Adipose tissue (tissue), 3 donors: ENCODE data around the gene LCNL1. TPM values are rescaled to one million over a fixed set of nuclear protein-coding genes. Genes with fewer than 3 reads are reported as not detected.

ENCODE experiments used
- H3K27ac ChIP-seq: one replicate; pipeline ENCODE4 v1.5.1; 2013; ENCODE audit warnings: low read depth, low read length
- WGBS, 3 donors: extraction: QIAGEN DNeasy Blood & Tissue Kit; methylation state at CpG; one replicate each; pipeline ENCODE4 v1.1.7; 2013; 5-methylcytosine and 5-hydroxymethylcytosine counted together
- polyA plus RNA-seq, 3 donors: library from polyadenylated mRNA; stranded (reverse); fragments of 200-250 nt; gene quantifications; one replicate each; pipeline ENCODE4 v1.2.3, GENCODE V29; 2013
- donor health status: healthy with polysubstance abuse.
- donor health status: Bipolar disorder and iron deficiency.
- donor health status: healthy.

LCNL1 gene
- polyA plus RNA-seq, 3 donors = 0.10 to 0.45 TPM; not detected in 1

DNA sequence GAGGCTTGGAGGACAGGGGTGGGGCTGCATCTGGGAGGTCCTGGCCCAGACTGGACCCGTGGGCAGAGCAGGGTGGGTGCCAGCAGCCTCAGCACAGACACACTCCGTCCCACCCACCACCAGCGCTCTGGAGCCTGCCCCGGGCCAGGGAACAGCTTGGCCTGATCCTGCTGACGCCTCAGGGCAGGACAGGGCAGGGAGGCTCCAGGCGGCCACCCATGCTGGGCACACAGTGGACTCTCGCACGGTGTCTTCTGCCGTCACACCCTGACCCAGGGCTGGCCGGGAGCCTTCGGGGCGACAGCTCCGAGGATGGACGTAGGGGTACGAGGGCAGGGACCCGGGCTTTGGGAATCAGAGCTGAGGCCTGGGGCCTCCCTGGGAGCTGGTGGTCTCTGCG, 13.6 kb upstream of the LCNL1 start:
- no peak overlapping the region for H3K27ac ChIP-seq
- WGBS, 3 donors = 70 to 88% (median 74%) methylated on average over 11 to 17 of the region's 17 CpGs

DNA sequence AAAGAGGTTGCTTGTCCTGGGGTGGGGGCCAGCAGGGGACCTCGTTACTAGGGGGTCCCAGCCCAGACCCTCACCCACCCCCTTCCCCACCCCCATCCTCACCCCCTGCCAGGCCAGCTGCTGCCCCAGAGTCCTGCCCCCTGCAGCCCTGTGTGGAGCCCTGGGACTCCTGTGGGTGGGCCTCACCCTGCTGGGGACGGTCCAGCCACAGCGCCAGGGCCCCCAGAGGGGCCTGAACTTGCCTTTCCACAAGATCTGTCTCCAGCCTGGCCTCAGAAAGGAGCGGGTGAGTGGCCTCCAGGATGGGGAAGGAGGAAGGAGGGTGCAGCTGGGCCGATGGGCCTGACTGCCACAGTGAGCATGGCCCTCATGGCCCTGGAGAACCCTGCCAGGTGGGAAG, 13.0 kb upstream of the LCNL1 start:
- 69 to 84% (median 70%) methylated on average over 5 of the region's 5 CpGs for WGBS, 3 donors
- H3K27ac ChIP-seq = no peak overlapping the region

DNA sequence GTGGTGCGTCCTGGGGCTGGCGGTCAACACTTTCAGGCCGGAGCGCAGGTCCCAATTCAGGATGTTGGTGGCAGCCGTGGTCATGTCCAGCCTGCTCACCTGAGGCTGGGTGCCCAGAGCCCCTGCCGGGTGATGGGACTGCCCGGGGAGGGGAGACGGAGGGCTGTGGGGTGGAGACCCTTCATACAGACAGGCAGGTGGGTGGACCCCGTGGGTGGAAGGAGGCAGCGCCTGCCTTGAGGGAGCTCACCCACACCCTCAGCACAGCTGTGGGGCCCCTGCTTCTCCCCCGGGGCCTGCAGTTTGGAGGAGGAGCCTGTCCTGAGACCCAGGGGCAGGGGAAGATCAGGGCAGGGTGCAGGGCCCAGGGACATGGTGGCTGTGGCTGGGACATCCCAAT, 12.4 kb upstream of the LCNL1 start:
- H3K27ac ChIP-seq = no peak overlapping the region
- WGBS, 3 donors = 78 to 87% (median 80%) methylated on average over 11 of the region's 11 CpGs

DNA sequence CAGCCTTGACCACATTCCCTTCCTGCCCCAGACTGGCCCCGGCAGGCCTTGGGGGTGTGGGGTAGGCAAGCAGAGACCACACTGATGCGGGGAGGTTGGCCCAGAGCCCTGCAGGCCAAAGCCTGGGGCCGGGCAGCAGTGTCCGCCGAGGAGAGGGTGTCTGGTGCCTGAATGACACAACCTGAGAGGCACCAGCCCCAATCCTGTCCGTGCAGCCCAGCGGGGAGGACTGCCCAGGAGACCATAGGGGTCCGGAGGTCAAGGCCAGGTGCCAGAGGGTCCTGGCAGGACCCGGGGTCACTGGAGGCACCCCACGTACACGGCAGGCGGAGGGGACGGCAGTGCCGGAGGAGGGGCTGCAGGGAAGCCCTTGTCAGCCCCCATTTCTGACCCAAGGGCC, 11.0 kb upstream of the LCNL1 start:
- 75 to 87% (median 80%) methylated on average over 14 of the region's 14 CpGs for WGBS, 3 donors
- no peak overlapping the region for H3K27ac ChIP-seq

DNA sequence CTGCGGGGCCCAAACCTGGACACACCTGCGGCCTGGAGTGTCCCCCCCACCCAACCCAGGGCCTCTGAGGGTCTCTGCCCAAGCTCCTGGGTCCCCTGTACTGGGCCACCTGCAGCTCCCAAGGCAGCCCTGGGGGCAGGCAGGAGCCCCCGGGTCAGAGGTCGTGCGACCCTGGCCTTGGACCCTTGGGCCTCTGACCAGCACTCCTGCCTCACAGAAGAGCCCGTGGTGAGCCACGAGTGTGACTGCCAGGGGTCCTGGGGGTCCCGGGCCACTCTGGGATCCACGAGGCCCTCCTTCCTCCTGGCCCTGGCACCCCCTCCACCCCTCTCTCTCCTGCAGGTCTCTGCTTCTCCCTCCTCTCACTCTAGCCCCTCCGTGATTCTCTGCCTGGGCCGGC, 10.5 kb upstream of the LCNL1 start:
- H3K27ac ChIP-seq = no peak overlapping the region
- WGBS, 3 donors = 78 to 84% (median 82%) methylated on average over 9 to 11 of the region's 11 CpGs

DNA sequence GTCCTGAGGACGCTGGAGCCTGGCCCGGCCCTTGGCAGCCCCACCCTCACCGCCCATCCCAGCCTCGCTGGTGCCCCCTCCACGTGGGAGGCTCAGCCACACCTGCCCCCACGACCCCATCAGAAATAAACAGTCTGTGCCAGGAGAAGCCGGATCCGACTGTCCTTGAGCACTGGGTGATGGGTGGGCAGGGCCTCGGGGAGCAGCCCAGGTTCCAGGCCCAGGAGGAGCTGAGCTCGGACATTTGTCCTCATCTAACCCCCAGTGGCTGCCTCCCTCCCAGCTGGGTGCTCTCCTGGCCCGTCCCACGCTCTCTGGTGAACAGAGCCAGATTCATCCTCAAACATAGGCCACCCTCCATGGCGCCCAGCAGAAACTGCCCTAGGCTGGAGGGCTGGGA, 10.1 kb upstream of the LCNL1 start:
- no peak overlapping the region for H3K27ac ChIP-seq
- WGBS, 3 donors = 47 to 72% (median 62%) methylated on average over 13 of the region's 13 CpGs

DNA sequence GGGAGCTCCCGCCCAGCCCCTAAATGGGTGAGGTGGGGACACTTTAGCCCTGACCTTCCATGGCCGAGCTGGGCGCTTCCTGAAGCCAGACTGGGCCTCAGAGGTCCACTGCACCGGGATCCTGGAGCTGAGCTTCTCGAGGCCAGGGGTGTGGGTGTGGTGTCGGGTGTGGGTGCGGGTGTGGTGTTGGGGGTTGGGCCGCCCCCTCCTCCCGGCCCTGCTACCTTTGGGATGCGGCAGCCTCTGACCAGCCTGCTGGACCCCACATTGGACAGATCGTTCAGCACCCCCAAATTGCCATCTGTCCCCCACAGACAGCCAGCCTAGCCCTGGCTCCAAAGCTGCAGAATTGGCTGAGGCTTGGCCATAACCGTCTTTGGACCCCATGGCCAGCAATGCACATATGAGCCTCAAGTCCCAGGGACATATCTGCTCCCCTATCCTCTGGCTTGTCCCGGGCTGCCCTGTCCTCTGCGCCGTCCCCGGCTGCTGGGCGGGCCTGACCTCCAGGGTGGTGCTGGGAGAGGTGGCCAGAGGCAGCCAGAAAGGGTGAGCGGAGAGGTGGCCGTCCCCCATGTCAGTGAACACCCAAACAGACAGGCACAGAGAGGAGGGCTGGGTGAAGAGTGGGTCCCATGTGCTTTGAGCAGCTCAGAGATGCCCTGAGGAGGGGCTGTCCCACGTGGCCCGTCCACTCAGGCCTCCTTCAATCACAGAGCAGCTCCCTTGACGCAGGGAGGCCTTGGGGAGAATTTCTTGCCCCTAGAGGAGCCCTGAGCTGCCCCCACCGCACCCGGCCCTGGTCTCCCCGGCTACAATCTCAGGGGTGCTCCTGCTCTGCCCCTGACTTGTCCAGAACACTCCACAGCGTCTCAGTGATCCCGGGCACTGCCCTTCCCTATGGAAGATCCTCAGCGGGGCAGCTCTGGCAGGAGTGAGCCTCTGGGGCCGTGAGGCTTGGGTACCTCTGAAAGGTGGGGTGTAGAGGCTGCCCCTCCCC, 8.9 kb upstream of the LCNL1 start:
- WGBS, 3 donors = 86 to 91% (median 89%) methylated on average over 27 to 29 of the region's 29 CpGs
- H3K27ac ChIP-seq = no peak overlapping the region

DNA sequence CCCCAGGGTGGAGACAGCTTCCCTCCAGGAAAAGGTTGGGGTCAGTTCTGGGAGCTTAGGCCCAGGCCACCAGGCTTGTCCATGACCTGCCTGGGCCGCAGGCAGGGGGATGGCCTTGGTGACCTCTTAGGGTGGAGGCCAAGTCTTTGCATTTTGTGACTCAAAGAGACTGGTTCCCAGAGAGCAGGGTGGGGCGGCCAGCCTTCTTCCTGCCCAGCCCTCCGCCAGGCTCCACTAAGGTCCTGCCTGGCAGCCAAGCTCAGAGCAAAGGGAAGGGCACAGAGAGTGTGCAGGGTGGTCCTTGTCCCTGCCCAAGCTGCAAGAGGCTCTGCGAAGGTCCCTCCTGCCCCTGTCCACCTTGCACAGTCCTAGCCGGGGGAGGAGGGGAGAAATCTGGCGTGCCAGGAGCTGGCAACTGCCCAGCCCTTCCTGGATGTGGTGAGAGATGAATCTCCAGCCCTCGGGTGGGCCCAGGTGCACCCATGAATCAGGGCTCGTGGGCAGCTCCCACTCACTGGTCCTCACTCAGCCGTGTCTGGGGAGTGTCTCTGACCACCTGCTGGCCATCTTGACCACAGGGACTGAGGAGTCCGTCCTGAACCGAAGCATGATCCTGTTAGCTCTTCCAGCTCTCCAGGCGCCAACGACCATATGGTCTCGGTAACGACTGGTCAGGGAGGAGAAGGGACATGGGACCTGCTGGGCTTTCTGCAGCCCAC, 7.8 kb upstream of the LCNL1 start:
- 52 to 71% (median 53%) methylated on average over 15 of the region's 15 CpGs for WGBS, 3 donors

DNA sequence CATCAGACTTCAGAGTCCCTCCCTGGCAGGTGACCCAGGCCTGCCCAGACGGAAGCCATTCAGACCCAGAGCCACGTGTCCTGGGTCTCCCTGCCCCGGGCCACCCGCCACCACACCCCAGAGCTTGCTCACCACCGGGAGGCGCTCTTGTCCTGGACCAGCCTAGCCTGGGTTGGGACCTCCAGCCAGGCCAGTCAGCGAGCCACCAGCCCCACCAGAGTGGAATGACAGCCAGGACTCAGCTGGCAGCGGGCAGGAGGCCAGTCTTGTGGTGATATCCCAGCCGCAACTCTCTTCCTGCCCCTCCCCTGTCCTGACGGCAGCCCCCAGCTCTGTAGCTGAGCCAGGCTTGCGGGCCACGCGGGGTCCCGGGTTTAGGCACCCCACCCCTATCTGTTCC, 7.1 kb upstream of the LCNL1 start:
- 33 to 71% (median 37%) methylated on average over 14 of the region's 14 CpGs for WGBS, 3 donors
- no peak overlapping the region for H3K27ac ChIP-seq

More for the DNA sequence above, 7.8 kb upstream of the LCNL1 start:
- H3K27ac ChIP-seq = no peak overlapping the region

DNA sequence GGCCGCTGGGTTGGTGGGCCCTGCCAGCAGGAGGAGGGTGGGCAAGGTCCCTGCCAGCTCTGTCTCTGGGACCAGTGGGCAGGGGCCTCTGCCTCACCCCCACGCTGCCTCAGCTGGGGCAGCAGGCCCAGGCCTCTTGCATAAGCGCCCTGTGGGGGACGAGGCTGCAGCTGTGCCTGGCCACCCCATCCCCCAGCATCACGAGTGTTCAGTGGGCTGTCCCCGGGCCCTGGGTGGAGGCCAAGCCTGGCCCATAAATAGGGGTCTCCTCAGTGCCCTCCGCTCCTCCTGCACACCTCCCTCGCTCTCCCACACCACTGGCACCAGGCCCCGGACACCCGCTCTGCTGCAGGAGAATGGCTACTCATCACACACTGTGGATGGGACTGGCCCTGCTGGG, 5.6 kb upstream of the LCNL1 start, which contains the start of gene PTGDS:
Gene PTGDS (plus strand): TSS at position 282 of the 400 bp plus-strand sequence. CDS start 75 bp downstream, at position 357.
- 50 to 81% (median 58%) methylated on average over 9 to 10 of the region's 10 CpGs for WGBS, 3 donors
- no peak within 1 kb of the TSS for H3K27ac ChIP-seq

DNA sequence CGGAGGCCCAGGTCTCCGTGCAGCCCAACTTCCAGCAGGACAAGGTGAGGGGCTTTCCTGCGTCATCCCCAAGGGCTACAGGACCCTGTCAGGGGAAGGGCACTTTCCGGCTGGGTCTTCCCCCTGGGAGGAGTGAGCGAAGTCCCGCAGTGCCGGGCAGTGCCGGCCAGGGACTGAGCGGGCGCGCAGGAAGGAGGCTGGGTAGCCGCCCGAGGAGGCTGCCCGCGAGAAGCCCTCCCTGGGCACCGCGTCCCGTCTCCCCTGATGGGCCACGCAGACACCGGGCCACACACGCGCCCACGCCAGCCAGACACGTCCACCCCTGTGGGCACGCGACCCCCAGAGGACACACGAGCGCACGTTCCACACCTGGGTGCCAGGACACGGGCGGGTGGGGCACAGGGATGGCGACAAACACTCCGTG, 5.1 kb upstream of the LCNL1 start:
- WGBS, 3 donors = 18 to 28% (median 21%) methylated on average over 24 to 33 of the region's 33 CpGs
- no peak overlapping the region for H3K27ac ChIP-seq

DNA sequence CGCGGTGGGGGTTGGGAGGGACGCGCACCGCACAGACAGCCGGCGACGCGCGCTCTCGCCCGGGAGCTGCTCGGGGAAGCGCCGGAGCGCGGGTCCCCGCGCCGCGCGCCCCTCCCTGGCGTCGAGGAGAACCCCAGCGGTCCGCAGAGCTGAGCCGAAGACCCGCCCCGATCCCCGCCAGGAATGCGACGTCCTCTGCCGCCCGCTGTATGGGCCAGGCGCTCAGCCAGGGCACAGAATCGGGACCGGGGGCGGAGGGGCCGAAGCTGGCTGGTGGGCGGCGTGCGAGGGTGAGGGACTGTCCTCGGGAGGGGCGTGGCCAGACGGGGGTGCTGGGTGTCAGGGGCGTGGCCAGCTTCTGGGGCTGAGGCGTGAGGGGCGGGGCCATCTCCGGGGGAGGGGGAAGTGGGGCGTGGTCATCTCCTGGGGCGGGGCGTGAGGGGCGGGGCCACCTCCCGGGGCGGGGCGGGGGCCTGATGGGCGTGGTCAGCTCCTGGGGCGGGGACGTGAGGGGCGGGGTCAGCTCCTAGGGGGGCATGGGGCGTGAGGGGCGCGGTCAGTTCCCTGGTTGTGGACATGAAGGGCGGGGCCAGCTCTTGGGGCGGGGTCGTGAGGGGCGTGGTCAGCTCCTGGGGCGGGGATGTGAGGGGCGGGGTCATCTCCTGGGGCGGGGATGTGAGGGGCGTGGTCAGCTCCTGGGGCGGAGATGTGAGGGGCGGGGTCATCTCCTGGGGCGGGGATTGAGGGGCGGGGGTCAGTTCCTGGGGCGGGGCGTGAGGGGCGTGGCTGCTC, 4.5 kb upstream of the LCNL1 start:
- H3K27ac ChIP-seq = no peak overlapping the region
- 1 to 3% (median 3%) methylated on average over 66 to 75 of the region's 78 CpGs for WGBS, 3 donors

DNA sequence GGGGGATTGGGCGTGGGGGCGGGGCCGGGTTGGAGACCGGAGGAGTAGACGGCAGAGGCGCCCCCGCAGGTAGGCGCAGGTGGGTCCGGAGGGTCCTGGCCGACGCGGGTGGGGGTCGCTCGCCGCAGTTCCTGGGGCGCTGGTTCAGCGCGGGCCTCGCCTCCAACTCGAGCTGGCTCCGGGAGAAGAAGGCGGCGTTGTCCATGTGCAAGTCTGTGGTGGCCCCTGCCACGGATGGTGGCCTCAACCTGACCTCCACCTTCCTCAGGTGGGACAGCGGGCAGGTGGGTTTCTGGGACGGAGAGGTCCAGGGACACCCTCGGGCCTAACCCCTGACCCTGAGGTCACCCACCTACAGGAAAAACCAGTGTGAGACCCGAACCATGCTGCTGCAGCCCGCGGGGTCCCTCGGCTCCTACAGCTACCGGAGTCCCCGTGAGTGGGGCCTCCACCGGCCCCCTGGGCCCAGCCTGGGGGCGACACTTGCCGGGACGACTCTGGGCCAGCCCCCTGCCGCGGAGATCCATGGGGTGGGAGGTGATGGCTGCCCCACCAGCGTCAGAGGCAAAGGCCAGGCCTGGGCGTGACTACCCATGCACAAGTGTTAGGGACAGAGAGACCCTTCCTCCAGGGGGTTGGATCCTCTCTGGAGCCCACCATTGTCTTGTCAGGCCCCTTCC, 3.8 kb upstream of the LCNL1 start:
- 50 to 65% (median 58%) methylated on average over 38 to 41 of the region's 41 CpGs for WGBS, 3 donors
- no peak overlapping the region for H3K27ac ChIP-seq

DNA sequence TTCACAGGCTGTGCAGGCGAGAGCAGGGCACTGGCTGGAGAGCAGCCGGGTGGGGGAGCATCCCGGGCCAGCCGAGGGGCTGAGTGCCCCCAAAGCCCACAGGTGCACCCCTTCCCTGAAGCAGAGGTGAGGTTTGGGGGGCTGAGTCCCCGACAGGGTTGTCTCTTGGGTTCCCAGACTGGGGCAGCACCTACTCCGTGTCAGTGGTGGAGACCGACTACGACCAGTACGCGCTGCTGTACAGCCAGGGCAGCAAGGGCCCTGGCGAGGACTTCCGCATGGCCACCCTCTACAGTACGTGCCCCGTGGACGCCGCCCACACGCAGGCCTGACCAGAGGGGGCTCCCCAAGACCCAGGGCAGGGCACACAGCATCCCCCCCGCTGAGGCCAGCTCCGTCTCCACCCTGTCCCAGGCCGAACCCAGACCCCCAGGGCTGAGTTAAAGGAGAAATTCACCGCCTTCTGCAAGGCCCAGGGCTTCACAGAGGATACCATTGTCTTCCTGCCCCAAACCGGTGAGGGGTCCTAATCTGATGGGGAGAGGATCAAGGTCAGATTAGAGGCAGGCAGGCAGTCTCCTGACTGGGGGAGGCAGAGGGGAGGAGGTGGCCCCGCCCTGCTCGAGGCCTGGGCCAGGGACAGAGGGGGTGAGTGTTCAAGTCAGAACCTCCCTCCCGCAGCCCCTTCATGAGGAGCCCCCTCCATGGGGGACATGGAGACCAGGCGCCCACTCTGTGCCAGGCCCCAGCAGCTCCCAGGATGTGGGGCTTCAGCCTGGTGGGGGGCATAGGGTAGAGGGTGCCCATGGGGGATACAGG, 2.8 kb upstream of the LCNL1 start:
- 84 to 90% (median 89%) methylated on average over 26 of the region's 26 CpGs for WGBS, 3 donors
- no peak overlapping the region for H3K27ac ChIP-seq

DNA sequence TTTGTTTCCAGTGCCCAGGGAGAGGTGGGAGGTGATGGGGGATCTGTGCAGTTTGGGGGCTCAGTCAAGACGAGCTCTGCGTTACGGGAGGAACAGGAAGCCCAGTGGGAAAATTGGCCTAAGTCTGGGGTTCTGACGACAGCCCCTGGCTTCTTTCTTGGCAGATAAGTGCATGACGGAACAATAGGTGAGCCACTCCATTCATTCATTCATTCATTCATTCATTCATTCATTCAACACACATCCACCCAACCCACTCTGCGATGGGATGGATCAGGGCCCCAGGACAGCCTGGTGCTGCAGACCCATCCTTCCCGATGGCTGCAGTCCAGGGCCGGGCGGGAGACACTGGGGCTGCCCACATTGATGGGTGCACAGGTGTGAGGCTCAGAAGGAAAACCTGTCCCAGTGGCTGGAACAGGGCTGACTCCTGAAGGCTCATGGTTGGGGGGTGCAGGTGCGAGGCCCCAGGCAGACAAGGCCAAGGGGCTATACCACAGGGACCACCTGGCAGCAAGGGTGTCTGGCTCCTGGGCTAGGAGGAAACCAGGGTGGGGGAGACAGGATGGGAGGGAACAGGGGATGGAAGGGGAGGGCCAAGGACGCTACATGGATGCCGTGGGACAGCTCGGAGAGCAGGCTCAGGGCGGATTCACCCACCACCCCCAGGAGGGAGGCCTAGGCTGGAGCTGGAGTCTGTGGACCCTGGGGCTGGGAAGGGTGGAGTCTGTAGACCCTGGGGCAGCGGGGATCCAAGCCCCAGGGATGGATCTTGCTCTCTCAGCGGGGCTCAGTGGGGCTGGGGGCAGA, 1.9 kb upstream of the LCNL1 start:
- H3K27ac ChIP-seq = no peak overlapping the region
- 82 to 90% (median 87%) methylated on average over 16 of the region's 16 CpGs for WGBS, 3 donors

DNA sequence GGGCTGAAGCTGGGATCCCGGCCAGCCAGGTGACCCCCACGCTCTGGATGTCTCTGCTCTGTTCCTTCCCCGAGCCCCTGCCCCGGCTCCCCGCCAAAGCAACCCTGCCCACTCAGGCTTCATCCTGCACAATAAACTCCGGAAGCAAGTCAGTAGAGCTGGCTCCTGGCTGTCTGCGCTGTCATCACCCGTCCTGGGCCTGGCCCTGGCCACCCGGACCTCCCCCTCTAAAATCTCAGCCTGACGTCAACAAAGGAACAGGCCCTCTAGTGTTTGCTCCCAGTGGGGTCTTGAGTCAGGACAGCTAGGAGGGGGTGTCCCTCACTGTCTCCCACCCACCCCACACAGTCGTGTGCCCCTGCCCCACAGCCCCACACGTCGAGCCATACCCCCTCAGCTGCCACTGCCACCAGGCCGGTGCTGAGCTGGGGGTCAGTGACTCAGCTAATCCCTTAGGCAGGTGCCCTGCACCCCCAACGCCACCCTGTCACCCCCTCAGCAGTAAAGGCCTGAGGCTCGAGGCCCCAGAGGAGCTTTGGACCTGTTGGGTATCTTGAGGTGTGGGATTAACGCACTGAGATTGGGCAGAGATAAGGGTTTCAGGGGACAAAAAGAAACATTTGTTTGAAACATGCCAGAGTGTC, 1.1 kb upstream of the LCNL1 start:
- H3K27ac ChIP-seq = no peak overlapping the region
- WGBS, 3 donors = 59 to 74% (median 60%) methylated on average over 15 to 17 of the region's 17 CpGs
